Glutamatergic neuron (in vitro differentiated cells): ENCODE measurements around the gene ZNF585A. TPM values are rescaled to one million over a fixed set of nuclear protein-coding genes. Genes with fewer than 3 reads are reported as not detected.
"Not testable (repeated sequence)": the region's sequence is repeated elsewhere in the genome, so short reads cannot be mapped to it uniquely, and the experiment has no call there.

Source experiments
- DNase-seq: peaks from one replicate; pipeline ENCODE4 v3.0.0; 2022
- H3K27ac Mint-ChIP-seq: one replicate; pipeline ENCODE4 v1.8.0; 2020; ENCODE audit warnings: mild to moderate bottlenecking, mixed read lengths, inconsistent platforms; ENCODE audit not compliant: unreplicated experiment
- H3K27me3 Mint-ChIP-seq: one replicate; pipeline ENCODE4 v1.8.0; 2020; ENCODE audit warnings: mild to moderate bottlenecking, moderate library complexity, mixed read lengths, inconsistent platforms; ENCODE audit not compliant: unreplicated experiment
- H3K36me3 Mint-ChIP-seq: one replicate; pipeline ENCODE4 v1.8.0; 2020; ENCODE audit warnings: mild to moderate bottlenecking, mixed read lengths, inconsistent platforms; ENCODE audit not compliant: unreplicated experiment
- H3K4me1 Mint-ChIP-seq: one replicate; pipeline ENCODE4 v1.8.0; 2020; ENCODE audit warnings: mild to moderate bottlenecking, low read depth, mixed read lengths, inconsistent platforms; ENCODE audit not compliant: unreplicated experiment
- H3K4me3 Mint-ChIP-seq: one replicate; pipeline ENCODE4 v1.8.0; 2020; ENCODE audit warnings: mild to moderate bottlenecking, mixed read lengths, inconsistent platforms; ENCODE audit not compliant: unreplicated experiment
- H3K9me3 Mint-ChIP-seq: one replicate; pipeline ENCODE4 v1.8.0; 2020; ENCODE audit warnings: mild to moderate bottlenecking, moderate library complexity, mixed read lengths, inconsistent platforms; ENCODE audit not compliant: unreplicated experiment
- CTCF ChIP-seq: fragments of 200-600 bp; sonication (generic); IDR thresholded peaks from one replicate; pipeline ENCODE4 v1.5.0; 2021; ENCODE audit not compliant: partially characterized antibody, unreplicated experiment
- total RNA-seq: library from RNA; stranded (reverse); fragmentation: NEBNext Ultra II Directional; extraction: Animal tissue kit (Norgen Biotek cat#: 25700); gene quantifications from one replicate; pipeline ENCODE4 v1.2.1, GENCODE V29; 2021; ENCODE audit not compliant: unreplicated experiment

ZNF585A gene
- total RNA-seq, 1 donor from 2014 or later: 12.5 TPM

- Mint-ChIP-seq H3K4me1 (peaks cover 6% of the 10 kb centered on the region), H3K36me3 (no peaks in the 10 kb centered on the region), H3K4me3 (peak within 1 kb of the TSS; percentile 98), H3K27ac (peak within 1 kb of the TSS; percentile 99), H3K9me3 (peaks cover 9% of the 10 kb centered on the region), H3K27me3 (peaks cover 7% of the 10 kb centered on the region)
- DNase-seq: peak; percentile 91
- no peak for TF ChIP-seq CTCF
These were observed 45.5 kb upstream of the ZNF585A start, which contains the start of gene ZNF383 for GRCh38 chr19:37217775-37218591. Gene ZNF383, plus strand, starts transcription at chr19:37218214. Its CDS starts 12,240 bp downstream, at chr19:37230454.

GRCh38 chr19:37217480-37217774, 44.9 kb upstream of the ZNF585A start:
- no peak for DNase-seq
- Mint-ChIP-seq H3K27ac (no peak overlapping the region), H3K4me3 (peak overlapping the region; percentile 98), H3K36me3 (no peaks in the 10 kb centered on the region), H3K27me3 (peaks cover 7% of the 10 kb centered on the region), H3K9me3 (peaks cover 12% of the 10 kb centered on the region), H3K4me1 (peaks cover 6% of the 10 kb centered on the region)
- no peak for TF ChIP-seq CTCF

GRCh38 chr19:37197768-37198167, 25.3 kb upstream of the ZNF585A start:
- Mint-ChIP-seq H3K9me3 (peaks cover 4% of the 10 kb centered on the region), H3K4me1 (no peaks in the 10 kb centered on the region), H3K36me3 (peaks cover 15% of the 10 kb centered on the region)

GRCh38 chr19:37197115-37197514, 24.6 kb upstream of the ZNF585A start:
- H3K27me3 Mint-ChIP-seq, H3K4me3 Mint-ChIP-seq, DNase-seq, H3K4me1 Mint-ChIP-seq, H3K9me3 Mint-ChIP-seq, H3K27ac Mint-ChIP-seq: not testable (repeated sequence)
- peaks cover 17% of the 10 kb centered on the region for H3K36me3 Mint-ChIP-seq

More at GRCh38 chr19:37197768-37198167, 25.3 kb upstream of the ZNF585A start:
- TF ChIP-seq CTCF: no peak
- no peak overlapping the region for H3K4me3 Mint-ChIP-seq
- DNase-seq: no peak
- H3K27me3 Mint-ChIP-seq: peaks cover 2% of the 10 kb centered on the region
- H3K27ac Mint-ChIP-seq: no peak overlapping the region

- H3K4me1 Mint-ChIP-seq, H3K27me3 Mint-ChIP-seq, H3K4me3 Mint-ChIP-seq, H3K27ac Mint-ChIP-seq, H3K9me3 Mint-ChIP-seq, DNase-seq: not testable (repeated sequence)
- H3K36me3 Mint-ChIP-seq: peaks cover 23% of the 10 kb centered on the region
These were observed 22.8 kb upstream of the ZNF585A start for GRCh38 chr19:37195248-37195647.

GRCh38 chr19:37186071-37186470, 13.6 kb upstream of the ZNF585A start:
- H3K27ac Mint-ChIP-seq, H3K4me1 Mint-ChIP-seq, H3K4me3 Mint-ChIP-seq, DNase-seq, H3K27me3 Mint-ChIP-seq: not testable (repeated sequence)
- H3K36me3 Mint-ChIP-seq: peaks cover 53% of the 10 kb centered on the region
- H3K9me3 Mint-ChIP-seq: peaks cover 28% of the 10 kb centered on the region
